KMS-11 (cell line): ENCODE measurements around the gene SHISA8.

Source experiments
- H2AFZ ChIP-seq: fragments of 200-600 bp; sonication (generic); 2 replicates; pipeline ENCODE4 v1.6.1; 2016; ENCODE audit warnings: antibody characterized with exemption, mixed run types, low read depth
- H3K27ac ChIP-seq: fragments of 200-600 bp; sonication (generic); 2 replicates; pipeline ENCODE4 v1.6.1; 2016; ENCODE audit warnings: mild to moderate bottlenecking, mixed run types
- H3K27me3 ChIP-seq: fragments of 200-600 bp; sonication (generic); 2 replicates; pipeline ENCODE4 v1.6.1; 2017; ENCODE audit warnings: mild to moderate bottlenecking, low read depth, mixed run types, moderate library complexity; ENCODE audit not compliant: insufficient read depth
- H3K36me3 ChIP-seq: fragments of 200-600 bp; sonication (generic); 2 replicates; pipeline ENCODE4 v1.6.1; 2017; ENCODE audit warnings: mild to moderate bottlenecking, mixed run types; ENCODE audit not compliant: insufficient read depth
- H3K4me1 ChIP-seq: fragments of 200-600 bp; sonication (generic); 2 replicates; pipeline ENCODE4 v1.6.1; 2016; ENCODE audit warnings: mild to moderate bottlenecking, low read depth, mixed run types; ENCODE audit not compliant: poor library complexity, severe bottlenecking
- H3K4me2 ChIP-seq: fragments of 200-600 bp; sonication (generic); 2 replicates; pipeline ENCODE4 v1.7.0; 2016; ENCODE audit warnings: mild to moderate bottlenecking, mixed run types
- H3K4me3 ChIP-seq: fragments of 200-600 bp; sonication (generic); IDR thresholded peaks from 2 replicates; pipeline ENCODE4 v1.6.1; 2017; ENCODE audit warnings: low read depth, low read length, mixed read lengths; ENCODE audit not compliant: insufficient read depth
- H3K79me2 ChIP-seq: fragments of 200-600 bp; sonication (generic); 2 replicates; pipeline ENCODE4 v1.6.1; 2016; ENCODE audit warnings: low read depth, mixed run types; ENCODE audit not compliant: insufficient read depth
- H3K9ac ChIP-seq: fragments of 200-600 bp; sonication (generic); 2 replicates; pipeline ENCODE4 v1.6.1; 2016; ENCODE audit warnings: mild to moderate bottlenecking, mixed run types
- H4K20me1 ChIP-seq: fragments of 200-600 bp; sonication (generic); 2 replicates; pipeline ENCODE4 v1.6.1; 2016; ENCODE audit warnings: mild to moderate bottlenecking, mixed run types; ENCODE audit not compliant: insufficient read depth
- CTCF ChIP-seq: fragments of 200-600 bp; sonication (generic); conservative IDR thresholded peaks from 2 replicates; pipeline ENCODE4 v1.6.1; 2017; ENCODE audit warnings: low read depth, mild to moderate bottlenecking, antibody characterized with exemption, low read length, moderate library complexity, mixed read lengths

The SHISA8 gene

GRCh38 chr22:41940832-41941765 lies 26.2 kb upstream of the SHISA8 start:
- Histone ChIP-seq H4K20me1 (peaks cover 4% of the 10 kb centered on the region; the same call in 1 of the 2 replicates), H3K36me3 (peaks cover 3% of the 10 kb centered on the region; the same call in 1 of the 2 replicates), H2AFZ (no peak overlapping the region), H3K4me1 (peaks cover 23% of the 10 kb centered on the region), H3K4me2 (no peak overlapping the region; the same call in 1 of the 2 replicates), H3K9ac (no peak overlapping the region), H3K27ac (peak overlapping the region; percentile 27; the same call in 1 of the 2 replicates), H3K27me3 (no peaks in the 10 kb centered on the region), H3K79me2 (peaks cover 31% of the 10 kb centered on the region), H3K4me3 (no peak overlapping the region)
- TF ChIP-seq CTCF, result peak; percentile 90

- H3K9ac ChIP-seq, result no peak overlapping the region
- H3K4me1 ChIP-seq, result peaks cover 21% of the 10 kb centered on the region
- H3K27me3 ChIP-seq, result no peaks in the 10 kb centered on the region
- H3K4me2 ChIP-seq, result no peak overlapping the region
- no peak overlapping the region for H2AFZ ChIP-seq
- peaks cover 4% of the 10 kb centered on the region; the same call in 1 of the 2 replicates for H4K20me1 ChIP-seq
- H3K36me3 ChIP-seq, result peaks cover 3% of the 10 kb centered on the region; the same call in 1 of the 2 replicates
- TF ChIP-seq CTCF, result no peak
- peaks cover 22% of the 10 kb centered on the region; the same call in 1 of the 2 replicates for H3K79me2 ChIP-seq
- H3K4me3 ChIP-seq, result no peak overlapping the region
- peak overlapping the region; percentile 27; the same call in 1 of the 2 replicates for H3K27ac ChIP-seq
Observed at GRCh38 chr22:41939981-41940831, 25.3 kb upstream of the SHISA8 start.

- peaks cover 14% of the 10 kb centered on the region for H3K4me1 ChIP-seq
- peaks cover 4% of the 10 kb centered on the region; the same call in 1 of the 2 replicates for H4K20me1 ChIP-seq
- no peak for TF ChIP-seq CTCF
- H3K36me3 ChIP-seq, result no peaks in the 10 kb centered on the region; the same call in 1 of the 2 replicates
- no peak overlapping the region for H3K9ac ChIP-seq
- no peak overlapping the region for H2AFZ ChIP-seq
- no peak overlapping the region for H3K27ac ChIP-seq
- no peak overlapping the region for H3K4me2 ChIP-seq
- no peaks in the 10 kb centered on the region for H3K27me3 ChIP-seq
- peaks cover 8% of the 10 kb centered on the region; the same call in 1 of the 2 replicates for H3K79me2 ChIP-seq
- H3K4me3 ChIP-seq, result no peak overlapping the region
Observed at GRCh38 chr22:41936894-41937169, 22.0 kb upstream of the SHISA8 start.

GRCh38 chr22:41935509-41935908 lies 20.6 kb upstream of the SHISA8 start:
- H3K36me3 ChIP-seq, result no peaks in the 10 kb centered on the region
- no peaks in the 10 kb centered on the region for H3K27me3 ChIP-seq
- no peaks in the 10 kb centered on the region for H4K20me1 ChIP-seq
- no peak for TF ChIP-seq CTCF
- H3K9ac ChIP-seq, result no peak overlapping the region
- peaks cover 3% of the 10 kb centered on the region; the same call in 1 of the 2 replicates for H3K79me2 ChIP-seq
- no peak overlapping the region for H2AFZ ChIP-seq
- no peak overlapping the region for H3K4me2 ChIP-seq
- H3K4me3 ChIP-seq, result no peak overlapping the region
- H3K4me1 ChIP-seq, result peaks cover 6% of the 10 kb centered on the region
- H3K27ac ChIP-seq, result no peak overlapping the region
